ENCODE measurements around the gene EXOSC6.
A peak's percentile ranks its signal among the peaks of the same experiment; 100 is the strongest.
"Not testable (repeated sequence)": the region's sequence is repeated elsewhere in the genome, so short reads cannot be mapped to it uniquely, and the experiment has no call there.

The EXOSC6 gene

DNA sequence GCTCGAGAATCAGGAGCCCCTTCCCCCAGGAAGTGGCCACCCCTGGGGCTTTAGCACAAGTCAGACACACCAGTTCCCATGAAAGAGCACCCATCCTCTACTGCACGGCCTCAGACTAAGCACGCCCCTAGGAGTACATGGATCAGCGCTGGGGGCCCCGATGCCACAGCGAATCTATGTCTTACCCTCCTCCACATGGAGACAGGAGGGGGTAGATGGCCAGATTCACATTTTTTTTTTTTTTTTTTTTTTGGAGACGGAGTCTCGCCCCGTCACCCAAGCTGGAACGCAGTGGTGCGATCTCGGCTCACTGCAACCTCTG lies 3.2 kb upstream of the EXOSC6 start:
- no peak for DNase-seq (ENCODE audit: low read depth)

DNA sequence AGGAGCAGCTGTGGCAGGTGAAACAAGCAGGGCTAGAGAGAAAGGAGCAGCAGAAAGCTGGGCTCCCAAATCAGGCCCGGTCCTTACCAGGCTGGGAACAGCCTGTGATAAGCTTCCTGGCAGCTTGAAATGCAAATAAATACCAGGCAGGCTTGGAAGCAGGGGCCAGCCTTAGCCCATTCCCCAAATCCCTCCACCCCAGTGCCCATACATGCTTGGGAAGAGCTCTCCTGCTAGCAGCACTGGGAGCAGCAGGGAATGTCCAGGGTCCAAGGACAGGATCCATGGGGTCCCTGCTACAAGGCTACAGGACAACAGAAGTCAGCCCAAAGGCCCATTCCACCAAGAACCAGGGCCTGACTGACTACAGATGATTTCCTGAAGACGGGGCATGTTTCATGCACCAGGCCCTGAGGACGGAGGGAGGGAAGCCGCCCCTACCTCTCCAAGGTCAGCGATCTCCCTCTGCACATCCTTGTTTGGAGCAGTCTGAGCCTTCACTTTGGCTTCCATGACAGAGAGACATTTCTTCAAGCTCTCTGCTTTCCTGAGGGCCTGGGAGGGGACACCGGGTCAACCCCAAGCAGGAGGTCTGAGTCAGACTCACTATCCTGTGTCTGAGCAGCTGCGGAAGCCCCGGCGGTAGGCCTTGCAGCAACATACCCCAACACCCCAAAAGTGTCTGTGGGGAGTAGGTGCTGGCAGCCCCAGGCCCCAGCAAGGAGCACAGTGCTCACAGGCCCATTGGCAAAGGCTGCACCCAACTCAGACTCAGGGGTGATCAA lies 2.6 kb upstream of the EXOSC6 start:
- no peak for DNase-seq (ENCODE audit: low read depth)

DNA sequence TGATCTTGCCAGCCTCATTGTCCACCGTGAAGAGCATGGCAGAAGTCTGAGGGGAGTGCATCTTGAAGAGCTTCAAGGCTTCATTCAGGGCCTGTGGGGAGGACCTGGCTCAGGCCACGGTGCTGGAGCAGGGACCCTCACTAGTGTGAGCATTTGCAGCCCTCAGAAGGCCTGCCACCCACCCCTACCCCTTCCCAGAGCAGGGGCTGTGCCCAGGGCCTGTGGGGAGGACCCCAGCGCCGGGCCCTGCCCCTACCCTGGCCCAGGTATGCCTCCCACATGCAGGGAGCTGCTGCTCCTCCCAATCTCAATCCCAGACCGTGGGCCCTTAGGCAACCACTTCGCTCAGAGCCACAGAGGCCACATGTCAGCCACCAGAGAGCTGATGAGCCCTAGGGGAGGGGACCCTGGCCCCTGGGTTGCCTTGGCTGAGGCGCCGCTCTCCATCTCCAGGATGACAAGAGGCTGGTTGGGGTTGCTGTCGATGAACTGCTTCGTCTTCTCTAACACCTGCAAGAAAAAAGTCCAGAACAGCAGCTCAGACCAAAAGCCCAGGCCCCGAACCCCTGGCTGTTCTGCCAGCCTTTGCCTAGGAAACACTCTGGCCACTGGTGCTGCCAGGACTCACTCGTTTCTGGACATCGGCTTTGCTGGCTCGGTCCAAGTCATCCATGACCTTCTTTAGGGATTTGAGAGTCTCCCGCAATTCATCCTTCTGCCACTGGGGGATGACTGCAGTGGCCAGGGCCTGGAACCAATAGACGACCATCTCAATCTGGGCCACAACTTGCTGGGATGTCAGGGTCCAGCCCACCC lies 1.8 kb upstream of the EXOSC6 start:
- peak; percentile 15 for DNase-seq (ENCODE audit: low read depth)

DNA sequence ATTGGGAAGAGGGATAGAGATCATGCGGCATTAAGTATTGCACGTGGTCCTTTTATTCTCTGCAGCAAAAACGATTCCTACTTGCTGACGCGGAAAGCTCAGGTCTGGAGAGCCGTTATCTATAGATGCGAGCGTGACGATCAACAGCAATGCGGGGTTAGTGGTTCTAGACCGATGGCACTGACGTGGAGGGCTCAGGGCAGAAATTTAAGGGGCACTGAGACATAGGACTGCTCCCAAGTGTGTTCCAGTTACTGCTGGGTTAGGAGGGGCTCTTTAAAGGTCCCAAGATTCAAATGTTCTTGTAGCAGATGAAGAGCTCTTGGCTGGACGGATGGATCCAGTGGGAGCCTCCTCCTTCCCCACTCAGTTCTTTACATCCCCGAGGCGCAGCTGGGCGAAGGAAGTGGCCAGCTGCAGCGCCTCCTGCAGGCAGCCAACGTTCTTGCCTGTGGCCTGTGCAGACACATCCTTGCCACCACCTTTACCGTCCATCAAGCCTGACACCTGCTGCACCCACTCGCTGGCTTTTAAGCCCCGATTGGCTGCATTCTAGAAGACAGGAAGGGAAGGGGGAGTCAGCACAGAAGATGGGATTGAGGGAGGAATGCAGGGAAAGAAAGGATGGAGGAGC lies 732 bp upstream of the EXOSC6 start:
- no peak for DNase-seq (ENCODE audit: low read depth)

DNA sequence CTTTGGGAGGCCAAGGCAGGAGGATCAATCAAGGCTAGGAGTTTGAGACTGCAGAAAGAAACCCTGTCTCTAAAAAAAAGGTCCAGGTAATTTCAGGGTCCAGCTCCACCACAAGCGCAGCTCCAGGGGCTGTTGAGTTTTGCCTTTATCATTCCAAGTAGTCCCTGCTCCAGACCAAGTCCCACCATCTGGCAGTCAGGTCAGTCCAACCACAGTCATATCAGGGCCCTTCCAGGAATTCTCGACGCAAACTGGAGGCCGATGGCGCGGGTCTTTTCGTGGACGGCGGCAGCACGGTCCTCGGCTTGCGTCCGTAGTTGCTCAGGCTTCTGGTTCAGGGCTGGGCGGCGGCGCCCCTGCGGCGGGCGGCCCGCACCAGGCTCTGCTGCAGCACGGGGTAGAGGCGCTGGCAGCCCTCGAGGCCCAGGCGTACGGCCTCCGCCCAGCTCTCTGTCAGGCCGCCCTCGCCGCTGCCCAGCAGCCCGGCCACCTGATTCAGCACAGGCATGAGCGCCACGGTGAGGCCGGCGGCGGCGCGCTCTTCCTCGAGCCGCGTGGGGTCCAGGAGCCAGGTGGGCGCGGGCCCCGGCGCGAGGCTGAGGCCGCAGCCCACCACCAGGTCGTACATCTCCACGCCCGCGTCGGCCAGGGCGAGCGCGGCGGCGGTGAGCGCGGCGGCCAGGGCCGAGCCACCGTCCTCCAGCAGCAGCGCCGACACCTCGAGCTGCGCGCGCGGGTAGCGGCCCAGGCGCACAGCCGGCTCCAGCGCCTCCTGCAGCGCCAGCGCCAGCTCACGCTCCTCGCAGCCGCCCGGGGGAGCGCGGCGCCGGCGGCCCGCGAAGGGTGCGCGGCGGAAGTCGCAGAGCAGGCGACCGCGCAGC lies 752 bp downstream of the EXOSC6 start:
- DNase-seq (ENCODE audit: low read depth) = peak; percentile 24

DNA sequence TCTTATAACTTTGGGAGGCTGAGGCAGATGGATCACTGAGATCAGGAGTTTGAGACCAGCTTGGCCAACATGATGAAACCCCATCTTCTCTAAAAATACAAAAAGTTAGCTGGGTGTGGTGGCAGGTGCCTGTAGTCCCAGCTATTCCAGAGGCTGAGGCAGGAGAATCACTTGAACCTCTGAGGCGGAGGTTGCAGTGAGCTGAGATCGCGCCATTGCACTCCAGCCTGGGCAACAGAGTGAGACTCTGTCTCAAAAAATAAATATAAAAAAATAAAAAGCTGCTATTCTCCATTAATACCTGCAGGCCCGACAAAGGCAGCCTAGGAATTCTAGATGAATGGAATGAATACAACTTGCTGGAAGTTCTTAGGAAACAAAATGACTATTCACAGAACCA lies 2.0 kb downstream of the EXOSC6 start:
- DNase-seq (ENCODE audit: low read depth) = not testable (repeated sequence)

DNA sequence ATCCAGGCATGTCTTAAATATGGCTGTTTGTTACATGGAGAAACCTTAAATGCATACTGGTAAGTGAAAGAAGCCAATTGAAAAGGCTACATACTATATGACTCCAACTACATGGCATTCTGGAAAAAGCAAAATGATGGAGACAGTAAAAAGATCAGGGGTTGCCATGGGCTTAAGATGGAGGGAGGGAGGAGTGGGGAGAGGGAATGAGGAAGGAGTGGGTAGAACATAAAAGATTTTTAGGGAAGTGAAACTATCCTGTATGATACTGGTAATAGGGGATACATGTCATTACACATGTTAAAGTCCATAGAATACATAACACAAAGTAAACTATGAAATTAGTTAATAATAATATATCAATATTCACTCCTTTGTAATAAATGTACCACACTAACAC lies 13.0 kb downstream of the EXOSC6 start:
- DNase-seq (ENCODE audit: low read depth) = not testable (repeated sequence)

DNA sequence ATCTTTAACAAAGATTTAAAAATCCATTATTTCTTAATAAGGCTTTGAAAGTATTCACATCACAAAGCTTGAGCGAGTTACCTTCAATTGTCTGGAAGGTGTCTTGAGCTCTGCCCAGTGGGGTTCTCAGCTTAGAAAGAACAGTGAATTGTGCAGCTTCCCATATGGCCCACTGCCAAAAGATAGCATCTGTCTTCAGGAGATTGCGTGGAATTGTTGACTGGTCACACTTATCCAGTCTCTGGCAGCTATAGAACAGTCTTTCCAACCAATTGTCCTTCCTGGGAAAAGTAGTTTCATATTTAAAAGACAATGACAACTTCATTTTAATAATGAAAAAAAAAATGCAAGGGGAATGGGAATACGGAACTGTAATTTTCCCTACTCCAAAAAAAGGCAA lies 19.9 kb downstream of the EXOSC6 start:
- DNase-seq (ENCODE audit: low read depth) = not testable (repeated sequence)

DNA sequence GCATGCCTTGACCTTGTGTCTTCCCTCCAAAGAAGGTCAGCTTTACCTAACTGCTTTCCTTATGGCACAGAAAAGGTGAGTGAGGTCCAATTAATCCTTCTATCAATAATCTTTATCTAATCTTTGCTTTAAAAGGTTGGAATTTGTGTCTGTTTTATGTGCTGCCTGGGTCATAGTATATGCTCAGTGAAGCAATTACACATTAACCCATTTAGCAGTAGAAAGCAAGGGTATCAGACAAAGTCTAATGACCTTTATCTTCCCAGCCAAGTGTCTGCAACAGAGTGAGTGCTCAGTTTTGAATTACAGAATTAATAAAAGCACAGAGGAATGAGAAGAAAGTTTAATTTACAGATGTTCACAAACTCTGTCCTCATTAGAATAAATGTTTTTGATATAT lies 25.7 kb downstream of the EXOSC6 start:
- DNase-seq (ENCODE audit: low read depth) = not testable (repeated sequence)

DNA sequence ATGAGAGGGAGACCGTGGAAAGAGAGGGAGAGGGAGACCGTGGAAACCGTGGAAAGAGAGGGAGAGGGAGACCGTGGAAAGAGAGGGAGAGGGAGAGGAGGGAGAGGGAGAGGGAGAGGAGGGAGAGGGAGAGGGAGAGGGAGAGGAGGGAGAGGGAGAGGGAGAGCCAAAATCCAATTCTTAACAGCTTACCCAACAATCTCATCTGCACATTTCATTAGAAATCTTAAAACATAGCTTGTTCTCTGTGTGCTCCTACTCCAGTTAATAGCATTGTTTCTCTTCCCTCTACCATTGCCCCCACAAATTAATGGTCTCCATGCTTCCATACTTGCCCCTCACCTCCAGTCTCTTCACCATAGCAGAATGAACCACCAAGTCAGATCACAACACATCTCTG lies 26.3 kb downstream of the EXOSC6 start:
- DNase-seq (ENCODE audit: low read depth) = not testable (repeated sequence)

DNA sequence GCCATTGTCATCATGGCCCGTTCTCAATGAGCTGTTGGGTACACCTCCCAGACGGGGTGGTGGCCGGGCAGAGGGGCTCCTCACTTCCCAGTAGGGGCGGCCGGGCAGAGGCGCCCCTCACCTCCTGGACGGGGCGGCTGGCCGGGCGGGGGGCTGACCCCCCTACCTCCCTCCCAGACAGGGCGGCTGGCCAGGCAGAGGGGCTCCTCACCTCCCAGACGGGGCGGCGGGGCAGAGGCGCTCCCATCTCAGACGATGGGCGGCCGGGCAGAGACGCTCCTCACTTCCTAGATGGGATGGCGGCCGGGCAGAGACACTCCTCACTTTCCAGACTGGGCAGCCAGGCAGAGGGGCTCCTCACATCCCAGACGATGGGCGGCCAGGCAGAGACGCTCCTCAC lies 27.1 kb downstream of the EXOSC6 start:
- not testable (repeated sequence) for DNase-seq (ENCODE audit: low read depth)

DNA sequence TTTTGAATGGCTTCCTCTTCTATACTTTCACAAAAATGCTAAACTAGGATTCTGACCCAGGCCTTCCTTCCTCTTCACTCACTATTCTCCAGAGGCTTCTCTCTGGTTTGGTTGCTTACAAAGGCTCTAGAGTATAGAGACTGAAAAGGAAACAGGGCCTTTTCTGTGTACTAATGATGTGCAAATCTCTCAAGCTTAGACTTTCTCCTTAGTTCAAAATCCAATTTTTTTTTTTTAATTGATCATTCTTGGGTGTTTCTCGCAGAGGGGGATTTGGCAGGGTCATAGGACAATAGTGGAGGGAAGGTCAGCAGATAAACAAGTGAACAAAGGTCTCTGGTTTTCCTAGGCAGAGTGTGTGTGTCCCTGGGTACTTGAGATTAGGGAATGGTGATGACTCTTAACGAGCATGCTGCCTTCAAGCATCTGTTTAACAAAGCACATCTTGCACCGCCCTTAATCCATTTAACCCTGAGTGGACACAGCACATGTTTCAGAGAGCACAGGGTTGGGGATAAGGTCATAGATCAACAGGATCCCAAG lies 27.7 kb downstream of the EXOSC6 start:
- DNase-seq (ENCODE audit: low read depth) = not testable (repeated sequence)

DNA sequence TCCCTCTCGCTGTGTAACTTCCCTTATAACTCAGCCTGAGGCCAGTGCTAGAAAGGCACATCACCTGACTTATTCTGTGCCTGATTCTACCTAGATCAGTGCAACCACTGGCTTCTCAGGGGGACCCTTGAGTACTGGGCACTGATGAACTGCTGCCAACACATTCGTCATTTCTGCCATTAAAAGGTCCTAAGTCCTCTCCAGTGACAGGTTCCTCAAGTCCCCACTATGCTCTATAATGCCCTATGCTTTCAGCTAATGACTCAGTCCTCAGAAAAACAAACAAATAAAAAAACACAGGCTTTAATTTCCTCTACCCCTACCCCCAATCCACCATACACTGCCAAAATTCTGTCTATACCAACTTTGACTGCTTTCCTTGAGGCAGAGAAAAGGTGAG lies 28.5 kb downstream of the EXOSC6 start:
- not testable (repeated sequence) for DNase-seq (ENCODE audit: low read depth)

DNA sequence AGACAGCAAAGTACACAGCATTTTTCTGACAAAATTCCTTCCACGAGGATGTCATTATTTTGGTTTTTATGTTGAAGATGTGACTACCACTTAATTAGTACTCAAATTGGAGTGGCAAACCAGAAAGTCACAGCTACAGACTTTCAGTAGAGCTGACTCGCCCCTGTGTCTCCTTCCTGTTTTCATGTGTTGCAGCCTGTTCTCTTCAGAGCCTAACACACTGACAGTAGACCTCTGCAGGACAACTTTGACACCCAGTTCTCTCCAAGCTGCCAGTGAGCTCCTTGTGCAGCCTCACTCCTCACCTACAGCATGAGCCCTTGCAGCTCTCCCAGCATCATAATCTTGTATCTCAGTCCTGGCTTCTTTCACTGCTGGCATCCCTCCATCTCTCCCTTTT lies 29.2 kb downstream of the EXOSC6 start:
- not testable (repeated sequence) for DNase-seq (ENCODE audit: low read depth)

DNA sequence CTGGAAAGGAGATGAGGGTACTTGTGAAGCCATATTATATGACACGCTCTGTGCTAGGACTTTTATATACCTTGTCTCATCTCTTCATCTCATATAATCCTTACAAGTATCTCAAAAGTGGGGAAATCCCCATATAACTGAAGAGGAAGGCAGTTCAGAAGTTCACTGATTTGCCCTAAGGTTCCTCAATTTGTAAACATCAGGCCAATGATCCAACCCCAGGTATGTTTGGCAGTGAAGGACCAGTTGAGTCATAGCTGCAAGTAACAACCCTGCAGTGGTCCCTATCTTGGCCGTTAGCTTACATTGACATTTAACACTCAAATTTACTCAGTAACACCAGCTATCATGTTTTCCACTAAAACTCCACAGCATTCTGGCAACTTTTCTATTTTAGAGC lies 33.2 kb downstream of the EXOSC6 start:
- not testable (repeated sequence) for DNase-seq (ENCODE audit: low read depth)

DNA sequence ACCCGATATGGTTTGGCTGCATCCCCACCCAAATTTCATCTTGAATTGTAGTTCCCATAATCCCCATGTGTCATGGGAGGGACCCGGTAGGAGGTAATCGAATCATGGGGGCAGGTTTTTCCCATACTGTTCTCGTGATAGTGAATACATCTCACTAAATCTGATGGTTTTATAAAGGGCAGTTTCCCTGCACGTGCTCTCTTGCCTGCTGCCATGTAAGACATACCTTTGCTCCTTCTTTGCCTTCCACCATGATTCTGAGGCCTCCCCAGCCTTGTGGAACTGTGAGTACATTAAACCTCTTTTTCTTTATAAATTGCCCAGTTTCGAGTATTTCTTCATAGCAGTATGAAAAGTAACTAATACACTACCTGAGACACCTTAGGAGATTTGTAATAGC lies 45.4 kb downstream of the EXOSC6 start:
- DNase-seq (ENCODE audit: low read depth) = not testable (repeated sequence)

DNA sequence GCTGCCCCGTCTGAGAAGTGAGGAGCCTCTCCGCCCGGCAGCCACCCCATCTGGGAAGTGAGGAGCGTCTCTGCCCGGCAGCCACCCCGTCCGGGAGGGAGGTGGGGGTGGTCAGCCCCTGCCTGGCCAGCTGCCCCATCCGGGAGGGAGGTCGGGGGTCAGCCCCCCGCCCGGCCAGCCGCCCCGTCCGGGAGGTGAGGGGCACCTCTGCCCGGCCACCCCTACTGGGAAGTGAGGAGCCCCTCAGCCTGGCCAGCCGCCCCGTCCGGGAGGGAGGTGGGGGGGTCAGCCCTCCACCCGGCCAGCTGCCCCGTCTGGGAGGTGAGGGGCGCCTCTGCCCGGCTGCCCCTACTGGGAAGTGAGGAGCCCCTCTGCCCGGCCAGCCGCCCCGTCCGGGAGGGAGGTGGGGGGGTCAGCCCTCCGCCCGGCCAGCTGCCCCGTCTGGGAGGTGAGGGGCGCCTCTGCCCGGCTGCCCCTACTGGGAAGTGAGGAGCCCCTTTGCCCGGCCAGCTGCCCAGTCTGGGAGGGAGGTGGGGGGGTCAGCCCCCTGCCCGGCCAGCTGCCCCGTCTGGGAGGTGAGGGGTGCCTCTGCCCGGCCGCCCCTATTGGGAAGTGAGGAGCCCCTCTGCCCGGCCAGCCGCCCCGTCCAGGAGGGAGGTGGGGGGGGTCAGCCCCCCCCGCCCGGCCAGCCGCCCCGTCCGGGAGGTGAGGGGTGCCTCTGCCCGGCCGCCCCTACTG lies 46.9 kb downstream of the EXOSC6 start:
- DNase-seq (ENCODE audit: low read depth) = not testable (repeated sequence)

DNA sequence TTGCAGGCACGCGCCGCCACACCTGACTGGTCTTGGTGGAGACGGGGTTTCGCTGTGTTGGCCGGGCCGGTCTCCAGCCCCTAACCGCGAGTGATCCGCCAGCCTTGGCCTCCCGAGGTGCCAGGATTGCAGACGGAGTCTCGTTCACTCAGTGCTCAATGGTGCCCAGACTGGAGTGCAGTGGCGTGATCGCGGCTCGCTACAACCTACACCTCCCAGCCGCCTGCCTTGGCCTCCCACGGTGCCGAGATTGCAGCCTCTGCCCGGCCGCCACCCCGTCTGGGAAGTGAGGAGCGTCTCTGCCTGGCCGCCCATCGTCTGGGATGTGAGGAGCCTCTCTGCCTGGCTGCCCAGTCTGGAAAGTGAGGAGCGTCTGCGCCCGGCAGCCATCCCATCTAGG lies 47.7 kb downstream of the EXOSC6 start:
- not testable (repeated sequence) for DNase-seq (ENCODE audit: low read depth)

DNA sequence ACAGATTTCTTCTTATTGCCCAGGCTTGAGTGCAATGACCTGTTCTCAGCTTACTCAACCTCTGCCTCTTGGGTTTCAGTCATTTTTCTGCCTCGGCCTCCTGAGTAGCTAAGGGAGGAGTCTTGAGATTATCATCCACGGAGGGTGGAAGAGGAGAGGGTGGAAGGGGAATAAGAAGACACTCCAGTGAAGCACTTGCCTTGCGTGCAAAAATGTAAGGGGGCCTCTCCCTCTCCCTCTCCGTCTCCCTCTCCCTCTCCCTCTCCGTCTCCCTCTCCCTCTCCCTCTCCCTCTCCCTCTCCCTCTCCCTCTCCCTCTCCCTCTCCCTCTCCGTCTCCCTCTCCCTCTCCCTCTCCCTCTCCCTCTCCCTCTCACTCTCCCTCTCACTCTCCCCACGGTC lies 48.2 kb downstream of the EXOSC6 start:
- not testable (repeated sequence) for DNase-seq (ENCODE audit: low read depth)

DNA sequence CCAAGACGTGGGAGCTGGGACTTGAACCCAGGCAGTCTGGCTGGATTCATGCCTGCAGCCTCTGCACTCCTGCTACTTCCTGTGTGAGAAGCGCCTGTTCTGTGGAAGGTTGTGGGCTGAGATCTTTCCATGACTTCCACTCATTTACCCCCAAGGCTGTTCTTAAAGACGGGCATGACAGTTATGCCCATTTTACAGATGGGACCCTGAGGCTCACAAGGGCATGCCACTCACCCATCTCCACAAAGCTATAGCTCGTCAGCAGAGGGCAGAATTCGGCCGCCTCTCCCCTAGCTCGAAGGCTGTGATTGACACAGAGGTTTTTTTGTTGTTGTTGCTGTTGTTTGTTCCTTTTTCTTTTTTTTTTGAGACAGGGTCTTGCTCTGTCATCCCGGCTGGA lies 51.7 kb downstream of the EXOSC6 start:
- DNase-seq (ENCODE audit: low read depth) = not testable (repeated sequence)

DNA sequence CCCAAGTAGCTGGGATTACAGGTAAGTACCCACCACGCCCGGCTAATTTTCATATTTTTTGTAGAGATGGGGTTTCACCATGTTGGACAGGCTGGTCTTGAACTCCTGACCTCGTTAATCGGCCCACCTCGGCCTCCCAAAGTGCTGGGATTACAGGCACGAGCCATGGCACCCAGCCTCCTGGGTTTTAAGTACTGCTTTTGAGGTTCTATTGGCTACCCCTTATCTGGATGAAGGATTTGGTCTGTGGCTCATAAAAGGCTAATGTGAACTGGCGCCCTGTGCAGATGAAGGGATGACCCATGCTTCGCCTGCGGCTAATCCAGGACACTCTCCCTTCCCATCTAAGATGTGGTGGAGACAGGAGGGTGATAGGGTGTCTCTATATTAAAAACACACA lies 52.6 kb downstream of the EXOSC6 start:
- DNase-seq (ENCODE audit: low read depth) = not testable (repeated sequence)
